ENCODE measurements around the gene MRPL2.
"Not testable (repeated sequence)": the region's sequence is repeated elsewhere in the genome, so short reads cannot be mapped to it uniquely, and the experiment has no call there.

The MRPL2 gene

GRCh38 chr6:43047998-43048397 is 11.2 kb downstream of the MRPL2 start:
- TF ChIP-seq CTCF (conservative IDR thresholded peaks at IDR 0.05): no peak
- H3K27ac ChIP-seq: no peak overlapping the region

- TF ChIP-seq CTCF (conservative IDR thresholded peaks at IDR 0.05): no peak
- H3K27ac ChIP-seq: no peak overlapping the region
Observed at GRCh38 chr6:43045371-43045930, 13.8 kb downstream of the MRPL2 start.

GRCh38 chr6:43043310-43043709 is 15.9 kb downstream of the MRPL2 start:
- TF ChIP-seq CTCF (conservative IDR thresholded peaks at IDR 0.05): no peak
- H3K27ac ChIP-seq: no peak overlapping the region

- H3K27ac ChIP-seq: not testable (repeated sequence)
Observed at GRCh38 chr6:43041475-43041874, 17.8 kb downstream of the MRPL2 start.

- TF ChIP-seq CTCF (conservative IDR thresholded peaks at IDR 0.05): no peak
- no peak overlapping the region for H3K27ac ChIP-seq
Observed at GRCh38 chr6:43040542-43041257, 18.5 kb downstream of the MRPL2 start.

GRCh38 chr6:43038727-43039126 is 20.5 kb downstream of the MRPL2 start:
- TF ChIP-seq CTCF (conservative IDR thresholded peaks at IDR 0.05): no peak
- no peak overlapping the region for H3K27ac ChIP-seq

GRCh38 chr6:43037706-43038105 is 21.5 kb downstream of the MRPL2 start:
- no peak overlapping the region for H3K27ac ChIP-seq
- TF ChIP-seq CTCF (conservative IDR thresholded peaks at IDR 0.05): no peak

- H3K27ac ChIP-seq: no peak overlapping the region
Observed at GRCh38 chr6:43037197-43037596, 22.0 kb downstream of the MRPL2 start.

More at GRCh38 chr6:43037197-43037596, 22.0 kb downstream of the MRPL2 start:
- TF ChIP-seq CTCF (conservative IDR thresholded peaks at IDR 0.05): no peak
